ENCODE measurements around the gene SNAP47. TPM values are rescaled to one million over a fixed set of nuclear protein-coding genes. Genes with fewer than 3 reads are reported as not detected.

The SNAP47 gene
- polyA plus RNA-seq, 1 experiment: 32.8 TPM

GRCh38 chr1:227767401-227768124 is 32.3 kb downstream of the SNAP47 start:
- DNase-seq (ENCODE audit: low read depth): no peak
- peaks cover 13% of the 10 kb centered on the region for H3K36me3 ChIP-seq (ENCODE audit: control insufficient read depth, insufficient read depth, low read length)
- CTCF ChIA-PET: interaction anchor here (1.0 kb wide), 1 partner anchor 9 kb away, joined by 3 read pairs; no protein-coding TSS in a partner anchor
- H3K4me3 ChIP-seq (ENCODE audit: low read depth, low read length): no peak overlapping the region
- no peak for TF ChIP-seq CTCF (IDR thresholded peaks at IDR 0.05; ENCODE audit: insufficient read depth, low read depth, low read length)
- POLR2A ChIA-PET: no interaction called here
- H3K27me3 ChIP-seq (ENCODE audit: control insufficient read depth, insufficient read depth, low read length): no peaks in the 10 kb centered on the region

GRCh38 chr1:227768125-227768439 is 32.8 kb downstream of the SNAP47 start:
- no peak overlapping the region for H3K4me3 ChIP-seq (ENCODE audit: low read depth, low read length)
- POLR2A ChIA-PET: no interaction called here
- no peak for TF ChIP-seq CTCF (IDR thresholded peaks at IDR 0.05; ENCODE audit: insufficient read depth, low read depth, low read length)
- no peaks in the 10 kb centered on the region for H3K27me3 ChIP-seq (ENCODE audit: control insufficient read depth, insufficient read depth, low read length)
- DNase-seq (ENCODE audit: low read depth): no peak
- H3K36me3 ChIP-seq (ENCODE audit: control insufficient read depth, insufficient read depth, low read length): peaks cover 13% of the 10 kb centered on the region
- CTCF ChIA-PET: interaction anchor here (1.0 to 1.6 kb wide), 2 partner anchors 8 to 178 kb away, joined by 3 to 7 read pairs; no protein-coding TSS in a partner anchor

- H3K36me3 ChIP-seq (ENCODE audit: control insufficient read depth, insufficient read depth, low read length): peaks cover 15% of the 10 kb centered on the region
- no peaks in the 10 kb centered on the region for H3K27me3 ChIP-seq (ENCODE audit: control insufficient read depth, insufficient read depth, low read length)
- POLR2A ChIA-PET: no interaction called here
- DNase-seq (ENCODE audit: low read depth): no peak
- TF ChIP-seq CTCF (IDR thresholded peaks at IDR 0.05; ENCODE audit: insufficient read depth, low read depth, low read length): no peak
- CTCF ChIA-PET: interaction anchor here (0.6 to 1.6 kb wide), 5 partner anchors 8 to 179 kb away, joined by 3 to 7 read pairs (median 3); partner anchors contain the start of gene WNT9A
- no peak overlapping the region for H3K4me3 ChIP-seq (ENCODE audit: low read depth, low read length)
These were observed 33.4 kb downstream of the SNAP47 start for GRCh38 chr1:227768640-227769039.

- ChIA-PET CTCF (interaction anchor here (0.6 to 1.6 kb wide), 4 partner anchors 10 to 178 kb away, joined by 3 to 7 read pairs (median 4); partner anchors contain the start of gene WNT9A), POLR2A (no interaction called here)
These were observed 34.1 kb downstream of the SNAP47 start for GRCh38 chr1:227769047-227769935.

More at GRCh38 chr1:227769047-227769935, 34.1 kb downstream of the SNAP47 start:
- peaks cover 16% of the 10 kb centered on the region for H3K36me3 ChIP-seq (ENCODE audit: control insufficient read depth, insufficient read depth, low read length)
- no peak for DNase-seq (ENCODE audit: low read depth)
- H3K27me3 ChIP-seq (ENCODE audit: control insufficient read depth, insufficient read depth, low read length): no peaks in the 10 kb centered on the region
- TF ChIP-seq CTCF (IDR thresholded peaks at IDR 0.05; ENCODE audit: insufficient read depth, low read depth, low read length): no peak
- H3K4me3 ChIP-seq (ENCODE audit: low read depth, low read length): no peak overlapping the region

All from BJ (cell line).